ENCODE data around the gene EHBP1.
A peak's percentile ranks its signal among the peaks of the same experiment; 100 is the strongest.

EHBP1 gene

DNA sequence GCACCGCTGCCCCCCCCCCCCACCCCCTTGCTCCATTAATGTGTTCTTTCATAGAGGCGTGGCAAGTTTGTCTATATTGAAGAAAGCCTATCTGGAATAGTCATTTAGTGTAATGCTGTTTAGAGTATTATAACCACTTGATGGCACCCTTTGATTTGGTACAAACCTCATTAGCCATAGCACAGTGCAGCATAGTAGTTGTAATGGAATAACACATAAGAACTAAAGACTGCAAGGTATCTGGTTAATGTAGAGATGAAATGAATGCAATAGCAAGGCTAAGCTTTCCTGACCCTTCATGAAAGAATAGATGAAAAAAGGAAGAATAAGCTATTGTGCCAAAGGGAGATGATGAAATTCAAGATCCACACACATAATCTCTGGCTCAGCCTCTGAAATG lies 81.9 kb downstream of the EHBP1 start:
- H2AFZ ChIP-seq (ENCODE audit: insufficient read depth, low read length, poor library complexity): no peak overlapping the region
- H3K36me3 ChIP-seq (ENCODE audit: control insufficient read depth in 1 of 2, insufficient read depth in 2 of 2, low read length in 2 of 2): peaks cover 7% of the 10 kb centered on the region in 2 experiments
- no peak overlapping the region for H3K9ac ChIP-seq (ENCODE audit: low read length)
- H4K91ac ChIP-seq (ENCODE audit: low read depth, low read length): no peak overlapping the region
- DNase-seq: peak in 1 of 2 donors; percentile 59
- no peak overlapping the region for H4K8ac ChIP-seq (ENCODE audit: low read depth, low read length)
- no peak overlapping the region for H2AK5ac ChIP-seq (ENCODE audit: low read length)
- no peak overlapping the region for H3K27ac ChIP-seq (ENCODE audit: low read depth, low read length)
- H3K27me3 ChIP-seq (ENCODE audit: insufficient read depth, low read length): no peaks in the 10 kb centered on the region
- no peak overlapping the region for H3K14ac ChIP-seq (ENCODE audit: low read length)
- no peak overlapping the region for H3K4ac ChIP-seq (ENCODE audit: low read depth, low read length)
- H3K9me3 ChIP-seq (ENCODE audit: insufficient read depth, low read depth, low read length): peaks cover 3% of the 10 kb centered on the region
- H3K79me1 ChIP-seq (ENCODE audit: low read length): no peaks in the 10 kb centered on the region
- H3K79me2 ChIP-seq (ENCODE audit: control insufficient read depth, insufficient read depth, low read length, poor library complexity): no peaks in the 10 kb centered on the region
- H3K4me1 ChIP-seq (ENCODE audit: control insufficient read depth in 1 of 2, insufficient read depth in 2 of 2, low read length in 2 of 2): no peaks in the 10 kb centered on the region
- no peak overlapping the region for H2BK5ac ChIP-seq (ENCODE audit: low read depth, low read length, poor library complexity)
- no peak overlapping the region for H3K4me3 ChIP-seq (ENCODE audit: low read depth, low read length)
- no peak overlapping the region for H4K12ac ChIP-seq (ENCODE audit: low read depth, low read length)
- H3K18ac ChIP-seq (ENCODE audit: low read length): no peak overlapping the region
- H2BK120ac ChIP-seq (ENCODE audit: insufficient read depth, low read length, poor library complexity): no peak overlapping the region
- no CpG with 5 or more reads among the region's 2 CpGs for whole genome bisulfite sequencing (ENCODE audit: extremely low coverage, insufficient coverage, insufficient read length)
- H2BK12ac ChIP-seq (ENCODE audit: low read length): no peak overlapping the region
- no peak overlapping the region for H3K23ac ChIP-seq (ENCODE audit: low read length)
- H3K4me2 ChIP-seq (ENCODE audit: low read length): no peak overlapping the region

DNA sequence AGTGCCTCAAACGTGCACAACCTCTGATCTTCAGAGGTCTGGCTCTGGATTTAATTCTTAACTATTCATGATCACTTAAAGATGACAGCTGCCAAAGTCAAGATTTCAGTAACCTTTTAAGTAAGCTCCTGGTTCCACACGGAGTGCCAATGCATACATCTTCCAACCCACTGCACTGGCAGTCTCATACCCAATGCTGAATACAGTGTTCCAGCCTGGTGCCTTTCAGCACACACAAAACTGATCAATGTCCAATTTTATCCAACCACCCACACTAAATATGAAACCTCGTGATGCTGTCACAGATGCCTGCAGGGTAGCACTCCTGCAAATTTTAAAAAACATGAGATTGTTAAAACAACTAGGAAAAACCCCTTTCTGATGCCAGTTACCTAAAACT lies 84.0 kb downstream of the EHBP1 start:
- no peaks in the 10 kb centered on the region for H3K4me1 ChIP-seq (ENCODE audit: control insufficient read depth in 1 of 2, insufficient read depth in 2 of 2, low read length in 2 of 2)
- no peak overlapping the region for H3K23ac ChIP-seq (ENCODE audit: low read length)
- H3K4ac ChIP-seq (ENCODE audit: low read depth, low read length): no peak overlapping the region
- no peak for DNase-seq
- H3K4me3 ChIP-seq (ENCODE audit: low read depth, low read length): no peak overlapping the region
- no peak overlapping the region for H3K27ac ChIP-seq (ENCODE audit: low read depth, low read length)
- no peak overlapping the region for H4K91ac ChIP-seq (ENCODE audit: low read depth, low read length)
- no peaks in the 10 kb centered on the region for H3K79me1 ChIP-seq (ENCODE audit: low read length)
- no peak overlapping the region for H4K12ac ChIP-seq (ENCODE audit: low read depth, low read length)
- no peak overlapping the region for H2AFZ ChIP-seq (ENCODE audit: insufficient read depth, low read length, poor library complexity)
- no peaks in the 10 kb centered on the region for H3K9me3 ChIP-seq (ENCODE audit: insufficient read depth, low read depth, low read length)
- H3K9ac ChIP-seq (ENCODE audit: low read length): no peak overlapping the region
- H2BK5ac ChIP-seq (ENCODE audit: low read depth, low read length, poor library complexity): no peak overlapping the region
- WGBS (ENCODE audit: extremely low coverage, insufficient coverage, insufficient read length): no CpG with 5 or more reads among the region's 3 CpGs
- no peak overlapping the region for H3K18ac ChIP-seq (ENCODE audit: low read length)
- no peak overlapping the region for H2BK120ac ChIP-seq (ENCODE audit: insufficient read depth, low read length, poor library complexity)
- no peak overlapping the region for H3K4me2 ChIP-seq (ENCODE audit: low read length)
- no peak overlapping the region for H4K8ac ChIP-seq (ENCODE audit: low read depth, low read length)
- no peaks in the 10 kb centered on the region for H3K27me3 ChIP-seq (ENCODE audit: insufficient read depth, low read length)
- no peak overlapping the region for H3K14ac ChIP-seq (ENCODE audit: low read length)
- no peaks in the 10 kb centered on the region for H3K36me3 ChIP-seq (ENCODE audit: control insufficient read depth in 1 of 2, insufficient read depth in 2 of 2, low read length in 2 of 2)
- no peak overlapping the region for H2BK12ac ChIP-seq (ENCODE audit: low read length)
- no peak overlapping the region for H2AK5ac ChIP-seq (ENCODE audit: low read length)
- H3K79me2 ChIP-seq (ENCODE audit: control insufficient read depth, insufficient read depth, low read length, poor library complexity): no peaks in the 10 kb centered on the region

DNA sequence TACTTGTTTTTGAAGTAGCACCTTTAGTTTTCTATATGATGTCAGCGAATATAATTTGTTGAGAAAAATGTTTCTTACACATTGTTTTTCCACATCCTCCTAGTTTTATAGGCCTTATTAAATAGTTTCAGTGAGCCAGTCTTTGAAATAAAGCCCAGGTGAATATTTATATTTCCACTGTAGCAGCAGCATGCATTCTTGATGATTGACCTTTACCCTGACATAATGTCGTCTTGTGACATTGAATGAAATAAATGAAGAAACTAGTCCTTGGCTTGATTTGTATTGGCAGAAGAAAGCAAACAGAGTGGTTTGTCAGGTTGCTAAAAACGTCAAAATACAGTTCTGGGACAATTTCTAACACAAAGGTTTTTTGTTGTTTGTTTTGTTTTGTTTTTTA lies 84.4 kb downstream of the EHBP1 start:
- H2AFZ ChIP-seq (ENCODE audit: insufficient read depth, low read length, poor library complexity): no peak overlapping the region
- no peak overlapping the region for H2BK120ac ChIP-seq (ENCODE audit: insufficient read depth, low read length, poor library complexity)
- no peak overlapping the region for H3K9ac ChIP-seq (ENCODE audit: low read length)
- no peak overlapping the region for H3K4me3 ChIP-seq (ENCODE audit: low read depth, low read length)
- no peaks in the 10 kb centered on the region for H3K79me1 ChIP-seq (ENCODE audit: low read length)
- WGBS (ENCODE audit: extremely low coverage, insufficient coverage, insufficient read length): no CpG with 5 or more reads among the region's 3 CpGs
- H4K12ac ChIP-seq (ENCODE audit: low read depth, low read length): no peak overlapping the region
- H3K4me1 ChIP-seq (ENCODE audit: control insufficient read depth in 1 of 2, insufficient read depth in 2 of 2, low read length in 2 of 2): no peaks in the 10 kb centered on the region
- H3K4me2 ChIP-seq (ENCODE audit: low read length): no peak overlapping the region
- no peak overlapping the region for H2AK5ac ChIP-seq (ENCODE audit: low read length)
- H2BK5ac ChIP-seq (ENCODE audit: low read depth, low read length, poor library complexity): no peak overlapping the region
- no peak overlapping the region for H4K91ac ChIP-seq (ENCODE audit: low read depth, low read length)
- no peaks in the 10 kb centered on the region for H3K79me2 ChIP-seq (ENCODE audit: control insufficient read depth, insufficient read depth, low read length, poor library complexity)
- H3K27ac ChIP-seq (ENCODE audit: low read depth, low read length): no peak overlapping the region
- H3K23ac ChIP-seq (ENCODE audit: low read length): no peak overlapping the region
- no peaks in the 10 kb centered on the region for H3K36me3 ChIP-seq (ENCODE audit: control insufficient read depth in 1 of 2, insufficient read depth in 2 of 2, low read length in 2 of 2)
- no peaks in the 10 kb centered on the region for H3K27me3 ChIP-seq (ENCODE audit: insufficient read depth, low read length)
- no peak overlapping the region for H4K8ac ChIP-seq (ENCODE audit: low read depth, low read length)
- H3K4ac ChIP-seq (ENCODE audit: low read depth, low read length): no peak overlapping the region
- no peak overlapping the region for H2BK12ac ChIP-seq (ENCODE audit: low read length)
- no peak overlapping the region for H3K14ac ChIP-seq (ENCODE audit: low read length)
- no peak for DNase-seq
- no peaks in the 10 kb centered on the region for H3K9me3 ChIP-seq (ENCODE audit: insufficient read depth, low read depth, low read length)
- H3K18ac ChIP-seq (ENCODE audit: low read length): no peak overlapping the region

DNA sequence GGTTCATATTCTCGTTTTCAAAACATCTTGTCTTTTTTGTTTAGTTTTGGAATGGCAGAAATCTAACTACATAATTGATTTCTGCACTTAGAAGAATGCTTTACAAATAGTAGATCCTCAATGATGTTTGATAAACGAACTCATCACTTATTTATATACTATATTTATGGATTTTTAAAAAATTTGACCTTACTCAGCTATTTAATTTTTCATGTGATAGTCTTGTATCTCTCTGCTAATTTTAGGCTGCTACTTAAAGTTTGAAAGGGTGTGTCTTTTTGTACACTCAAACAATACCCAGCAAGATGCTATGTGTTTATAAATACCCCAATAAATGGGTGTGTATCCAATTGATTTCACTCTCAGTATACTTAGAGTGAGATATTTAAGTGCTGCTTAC lies 86.9 kb downstream of the EHBP1 start:
- Histone ChIP-seq H3K9me3 (ENCODE audit: insufficient read depth, low read depth, low read length) (no peaks in the 10 kb centered on the region), H3K27ac (ENCODE audit: low read depth, low read length) (no peak overlapping the region), H2BK12ac (ENCODE audit: low read length) (no peak overlapping the region), H3K18ac (ENCODE audit: low read length) (no peak overlapping the region), H3K23ac (ENCODE audit: low read length) (no peak overlapping the region), H3K79me1 (ENCODE audit: low read length) (no peaks in the 10 kb centered on the region), H3K4me1 (ENCODE audit: control insufficient read depth in 1 of 2, insufficient read depth in 2 of 2, low read length in 2 of 2) (no peaks in the 10 kb centered on the region), H3K36me3 (ENCODE audit: control insufficient read depth in 1 of 2, insufficient read depth in 2 of 2, low read length in 2 of 2) (no peaks in the 10 kb centered on the region), H2BK120ac (ENCODE audit: insufficient read depth, low read length, poor library complexity) (no peak overlapping the region), H4K12ac (ENCODE audit: low read depth, low read length) (no peak overlapping the region), H3K9ac (ENCODE audit: low read length) (no peak overlapping the region), H3K4me2 (ENCODE audit: low read length) (no peak overlapping the region), H3K14ac (ENCODE audit: low read length) (no peak overlapping the region), H2AK5ac (ENCODE audit: low read length) (no peak overlapping the region), H2BK5ac (ENCODE audit: low read depth, low read length, poor library complexity) (no peak overlapping the region), H3K4ac (ENCODE audit: low read depth, low read length) (no peak overlapping the region), H4K8ac (ENCODE audit: low read depth, low read length) (no peak overlapping the region), H2AFZ (ENCODE audit: insufficient read depth, low read length, poor library complexity) (no peak overlapping the region), H3K4me3 (ENCODE audit: low read depth, low read length) (no peak overlapping the region), H3K27me3 (ENCODE audit: insufficient read depth, low read length) (no peaks in the 10 kb centered on the region), H3K79me2 (ENCODE audit: control insufficient read depth, insufficient read depth, low read length, poor library complexity) (no peaks in the 10 kb centered on the region), H4K91ac (ENCODE audit: low read depth, low read length) (no peak overlapping the region)
- DNase-seq: no peak
- no CpG with 5 or more reads among the region's 2 CpGs for WGBS (ENCODE audit: extremely low coverage, insufficient coverage, insufficient read length)
